HCT116 (cell line): Measurements from ENCODE around the gene TERF2IP. TPM values are rescaled to one million over a fixed set of nuclear protein-coding genes. Genes with fewer than 3 reads are reported as not detected.

Experiments used
- ATAC-seq: fragments of 200-7000 bp; cut with Tn5 transposase; 2 replicates; pipeline ENCODE4 v1.9.1; 2020; ENCODE audit warnings: mild to moderate bottlenecking, moderate library complexity
- BruUV-seq: library from RNA; stranded (reverse); fragments of 400-500 nt; replicated peaks from 2 replicates; lab custom pipeline; 2021; lab: Mats Ljungman, UMichigan
- CTCF ChIA-PET: fragments of 300-600 bp; sonication (Branson Sonifier 250); formaldehyde crosslinking; loops from one replicate; lab custom pipeline; 2021; ENCODE audit warnings: antibody characterized with exemption; lab: Charles Lee
- POLR2A ChIA-PET: fragments of 300-600, 350-600 bp; sonication (Branson Sonifier 250); formaldehyde crosslinking; loops from one replicate; lab custom pipeline; 2021; ENCODE audit warnings: antibody characterized with exemption; lab: Charles Lee
- RAD21 ChIA-PET, 2 experiments: fragments of 300-600 bp; sonication (Branson Sonifier 250); formaldehyde crosslinking; loops; one replicate each; lab custom pipeline; 2023; ENCODE audit warnings: low total read pairs in 2 of 2; ENCODE audit not compliant: uncharacterized antibody in 2 of 2, unreplicated experiment in 2 of 2, low non-redundant PET in 1 of 2; lab: Charles Lee
- DNase-seq: peaks from one replicate; pipeline ENCODE4 v3.0.0-alpha.2; 2010; ENCODE audit warnings: low read depth, low spot score
- H2AFZ ChIP-seq: fragments of 200-600 bp; shearing (Covaris generic), sonication (generic); 2 replicates; pipeline ENCODE4 v1.6.1; 2017; ENCODE audit warnings: low read depth, mixed run types, mixed read lengths, antibody characterized with exemption, low read length; ENCODE audit not compliant: poor library complexity, severe bottlenecking
- H3K27ac ChIP-seq: 2 replicates; pipeline ENCODE4 v1.5.1; 2012; ENCODE audit warnings: low read depth, low read length
- H3K27me3 ChIP-seq: fragments of 200-600 bp; sonication (generic); 2 replicates; pipeline ENCODE4 v1.6.1; 2016; ENCODE audit warnings: mixed run types, low read length, mixed read lengths; ENCODE audit not compliant: insufficient read depth
- H3K36me3 ChIP-seq, 2 experiments: fragments of 200-500 bp in 1 of 2; fragments of 200-600 bp in 1 of 2; sonication (Bioruptor generic) in 1 of 2; sonication (generic) in 1 of 2; 2 replicates each; pipeline versions ENCODE4 v1.5.1 to v1.6.1; 2014 to 2016; ENCODE audit warnings: low read length in 2 of 2, inconsistent platforms in 1 of 2, mixed read lengths in 1 of 2, mixed run types in 1 of 2; ENCODE audit not compliant: insufficient read depth in 2 of 2, control insufficient read depth in 1 of 2
- H3K4me1 ChIP-seq, 2 experiments: fragments of 200-600 bp in 1 of 2; sonication (generic) in 1 of 2; 2 replicates each; pipeline versions ENCODE4 v1.5.1 to v1.6.1; 2012 to 2017; ENCODE audit warnings: low read length in 2 of 2, inconsistent platforms in 1 of 2, mild to moderate bottlenecking in 1 of 2, mixed read lengths in 1 of 2, mixed run types in 1 of 2, moderate library complexity in 1 of 2; ENCODE audit not compliant: insufficient read depth in 2 of 2, control insufficient read depth in 1 of 2
- H3K4me2 ChIP-seq: fragments of 200-600 bp; sonication (generic); 2 replicates; pipeline ENCODE4 v1.6.1; 2017; ENCODE audit warnings: mixed run types, low read length, mixed read lengths
- H3K4me3 ChIP-seq, 2 experiments: fragments of 200-600 bp in 1 of 2; sonication (generic) in 1 of 2; replicated peaks in 1 of 2; 2 replicates each; pipeline ENCODE4 v1.5.1; 2011 to 2016; ENCODE audit warnings: low read length in 2 of 2, control low read depth in 1 of 2, low read depth in 1 of 2, mild to moderate bottlenecking in 1 of 2, mixed read lengths in 1 of 2, mixed run types in 1 of 2
- H3K79me2 ChIP-seq: fragments of 200-600 bp; sonication (generic); 2 replicates; pipeline ENCODE4 v1.6.1; 2017; ENCODE audit warnings: mild to moderate bottlenecking, mixed run types, low read length, moderate library complexity, mixed read lengths; ENCODE audit not compliant: insufficient read depth
- H3K9ac ChIP-seq: fragments of 200-600 bp; sonication (generic); 2 replicates; pipeline ENCODE4 v1.6.1; 2016; ENCODE audit warnings: low read length, mixed read lengths
- H3K9me2 ChIP-seq: fragments of 200-600 bp; sonication (generic), shearing (Covaris generic); 2 replicates; pipeline ENCODE4 v1.6.1; 2017; ENCODE audit warnings: mixed run types, mild to moderate bottlenecking, moderate library complexity; ENCODE audit not compliant: insufficient read depth
- H3K9me3 ChIP-seq, 2 experiments: fragments of 200-500 bp in 1 of 2; fragments of 200-600 bp in 1 of 2; sonication (Bioruptor generic) in 1 of 2; sonication (generic) in 1 of 2; 2 replicates each; pipeline ENCODE4 v1.6.1; 2014 to 2017; ENCODE audit warnings: low read length in 2 of 2, mixed read lengths in 2 of 2, inconsistent platforms in 1 of 2, low read depth in 1 of 2, mild to moderate bottlenecking in 1 of 2, mixed run types in 1 of 2, moderate library complexity in 1 of 2; ENCODE audit not compliant: control insufficient read depth in 1 of 2, insufficient read depth in 1 of 2
- H4K20me1 ChIP-seq: fragments of 200-600 bp; sonication (generic), shearing (Covaris generic); 2 replicates; pipeline ENCODE4 v1.6.1; 2017; ENCODE audit warnings: mixed run types, mild to moderate bottlenecking, moderate library complexity; ENCODE audit not compliant: insufficient read depth
- CBX3 ChIP-seq: IDR thresholded peaks from 2 replicates; pipeline ENCODE4 v1.6.1; 2012; ENCODE audit warnings: low read depth
- CEBPB ChIP-seq: IDR thresholded peaks from 2 replicates; pipeline ENCODE4 v1.6.1; 2012; ENCODE audit warnings: low read depth
- ELF1 ChIP-seq: IDR thresholded peaks from 2 replicates; pipeline ENCODE4 v1.6.1; 2012; ENCODE audit warnings: low read depth, borderline replicate concordance
- FOSL1 ChIP-seq: IDR thresholded peaks from 2 replicates; pipeline ENCODE4 v1.6.1; 2012; ENCODE audit warnings: low read depth
- JUND ChIP-seq: IDR thresholded peaks from 2 replicates; pipeline ENCODE4 v1.6.1; 2012
- POLR2AphosphoS5 ChIP-seq: IDR thresholded peaks from 2 replicates; pipeline ENCODE4 v1.6.1; 2011; ENCODE audit warnings: mild to moderate bottlenecking, low read depth, low read length, moderate library complexity
- RAD21 ChIP-seq: IDR thresholded peaks from 2 replicates; pipeline ENCODE4 v1.6.1; 2012; ENCODE audit warnings: low read depth, mild to moderate bottlenecking
- SP1 ChIP-seq: IDR thresholded peaks from 2 replicates; pipeline ENCODE4 v1.6.1; 2012; ENCODE audit warnings: low read depth
- SRF ChIP-seq: IDR thresholded peaks from 2 replicates; pipeline ENCODE4 v1.6.1; 2012; ENCODE audit warnings: low read depth
- YY1 ChIP-seq: IDR thresholded peaks from 2 replicates; pipeline ENCODE4 v1.6.1; 2011; ENCODE audit warnings: low read length, low read depth, moderate library complexity, mild to moderate bottlenecking; ENCODE audit not compliant: insufficient replicate concordance; ENCODE audit errors: extremely low read depth
- ZFX ChIP-seq: fragments of 450-650 bp; IDR thresholded peaks from 2 replicates; pipeline ENCODE4 v1.6.1; 2017
- intact Hi-C: fragments of 100-400 bp; cut with micrococcal nuclease; formaldehyde crosslinking; loops from 2 replicates; pipeline ENCODE4 v1.10.0; 2022
- total RNA-seq: library from RNA; stranded (reverse); gene quantifications from one replicate; pipeline ENCODE4 v1.2.1, GENCODE V29; 2021; ENCODE audit not compliant: unreplicated experiment
- TF ChIP-seq, protein P1 (sequence below), 3 experiments: fragments of 200-600 bp in 1 of 3; sonication (generic) in 1 of 3; IDR thresholded peaks in 2 of 3; conservative IDR thresholded peaks in 1 of 3; 2 replicates each; pipeline ENCODE4 v1.5.1; 2012 to 2017; ENCODE audit warnings: low read depth in 2 of 3, low read length in 2 of 3, antibody characterized with exemption in 1 of 3, borderline replicate concordance in 1 of 3, control low read depth in 1 of 3, mild to moderate bottlenecking in 1 of 3, mixed read lengths in 1 of 3, mixed run types in 1 of 3, moderate library complexity in 1 of 3; ENCODE audit not compliant: insufficient read depth in 1 of 3
- TF ChIP-seq, protein P2 (sequence below): IDR thresholded peaks from 2 replicates; pipeline ENCODE4 v1.6.1; 2012
- TF ChIP-seq, protein P3 (sequence below): IDR thresholded peaks from 2 replicates; pipeline ENCODE4 v1.6.1; 2012; ENCODE audit warnings: low read depth

TERF2IP gene
- total RNA-seq, 1 experiment from 2014 or later = 36.4 TPM

DNA sequence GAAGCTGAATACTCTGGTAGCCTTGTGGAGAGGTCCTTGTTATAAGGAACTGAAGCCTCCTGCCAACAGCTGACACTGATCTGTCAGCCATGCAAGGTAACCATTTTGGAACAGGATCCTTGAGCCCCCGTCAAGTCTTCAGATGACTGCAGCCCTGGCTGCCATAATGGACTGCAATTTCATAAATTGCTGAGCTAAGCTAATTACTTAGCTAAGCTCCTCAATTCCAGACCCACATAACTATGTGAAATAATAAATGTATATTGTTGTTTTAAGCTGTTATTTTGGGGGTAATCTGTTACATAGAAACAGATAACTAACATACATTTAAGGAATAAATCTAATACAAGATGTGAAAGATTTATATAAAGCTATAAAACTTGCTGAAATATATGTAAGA, 41.1 kb upstream of the TERF2IP start:
- Histone ChIP-seq H3K4me1 (no peaks in the 10 kb centered on the region), H4K20me1 (no peaks in the 10 kb centered on the region), H3K9me3 (0 out of 4 replicates have a peak, but pooled peaks cover 4 to 9% of the 10 kb centered on the region in 2 experiments), H3K4me2 (no peak overlapping the region), H3K27ac (no peak overlapping the region), H3K27me3 (no peaks in the 10 kb centered on the region), H3K36me3 (peaks cover 25 to 44% of the 10 kb centered on the region in 2 experiments), H2AFZ (no peak overlapping the region), H3K9me2 (no peaks in the 10 kb centered on the region), H3K4me3 (no peak overlapping the region), H3K79me2 (no peaks in the 10 kb centered on the region), H3K9ac (no peak overlapping the region)
- DNase-seq (no peak), ATAC-seq (no peak)
- CTCF ChIA-PET = no interaction called here
- POLR2A ChIA-PET = interaction anchor here (0.9 to 1.1 kb wide), 2 partner anchors 12 to 41 kb away, joined by 3 read pairs; partner anchors contain the start of genes KARS1 and TERF2IP
- RAD21 ChIA-PET = no interaction called here
- TF ChIP-seq CEBPB (no peak), ZFX (no peak), SP1 (no peak), CBX3 (no peak)
- TF ChIP-seq, protein P1, sequence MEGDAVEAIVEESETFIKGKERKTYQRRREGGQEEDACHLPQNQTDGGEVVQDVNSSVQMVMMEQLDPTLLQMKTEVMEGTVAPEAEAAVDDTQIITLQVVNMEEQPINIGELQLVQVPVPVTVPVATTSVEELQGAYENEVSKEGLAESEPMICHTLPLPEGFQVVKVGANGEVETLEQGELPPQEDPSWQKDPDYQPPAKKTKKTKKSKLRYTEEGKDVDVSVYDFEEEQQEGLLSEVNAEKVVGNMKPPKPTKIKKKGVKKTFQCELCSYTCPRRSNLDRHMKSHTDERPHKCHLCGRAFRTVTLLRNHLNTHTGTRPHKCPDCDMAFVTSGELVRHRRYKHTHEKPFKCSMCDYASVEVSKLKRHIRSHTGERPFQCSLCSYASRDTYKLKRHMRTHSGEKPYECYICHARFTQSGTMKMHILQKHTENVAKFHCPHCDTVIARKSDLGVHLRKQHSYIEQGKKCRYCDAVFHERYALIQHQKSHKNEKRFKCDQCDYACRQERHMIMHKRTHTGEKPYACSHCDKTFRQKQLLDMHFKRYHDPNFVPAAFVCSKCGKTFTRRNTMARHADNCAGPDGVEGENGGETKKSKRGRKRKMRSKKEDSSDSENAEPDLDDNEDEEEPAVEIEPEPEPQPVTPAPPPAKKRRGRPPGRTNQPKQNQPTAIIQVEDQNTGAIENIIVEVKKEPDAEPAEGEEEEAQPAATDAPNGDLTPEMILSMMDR (IDR thresholded peaks at IDR 0.05 in 2 of 3, conservative IDR thresholded peaks at IDR 0.05 in 1 of 3; ENCODE audit: borderline replicate concordance in 1 of 3, insufficient read depth in 1 of 3, low read depth in 2 of 3, low read length in 2 of 3) = no peak
- BruUV-seq = no TSS peak
- intact Hi-C loops = no loop called here

DNA sequence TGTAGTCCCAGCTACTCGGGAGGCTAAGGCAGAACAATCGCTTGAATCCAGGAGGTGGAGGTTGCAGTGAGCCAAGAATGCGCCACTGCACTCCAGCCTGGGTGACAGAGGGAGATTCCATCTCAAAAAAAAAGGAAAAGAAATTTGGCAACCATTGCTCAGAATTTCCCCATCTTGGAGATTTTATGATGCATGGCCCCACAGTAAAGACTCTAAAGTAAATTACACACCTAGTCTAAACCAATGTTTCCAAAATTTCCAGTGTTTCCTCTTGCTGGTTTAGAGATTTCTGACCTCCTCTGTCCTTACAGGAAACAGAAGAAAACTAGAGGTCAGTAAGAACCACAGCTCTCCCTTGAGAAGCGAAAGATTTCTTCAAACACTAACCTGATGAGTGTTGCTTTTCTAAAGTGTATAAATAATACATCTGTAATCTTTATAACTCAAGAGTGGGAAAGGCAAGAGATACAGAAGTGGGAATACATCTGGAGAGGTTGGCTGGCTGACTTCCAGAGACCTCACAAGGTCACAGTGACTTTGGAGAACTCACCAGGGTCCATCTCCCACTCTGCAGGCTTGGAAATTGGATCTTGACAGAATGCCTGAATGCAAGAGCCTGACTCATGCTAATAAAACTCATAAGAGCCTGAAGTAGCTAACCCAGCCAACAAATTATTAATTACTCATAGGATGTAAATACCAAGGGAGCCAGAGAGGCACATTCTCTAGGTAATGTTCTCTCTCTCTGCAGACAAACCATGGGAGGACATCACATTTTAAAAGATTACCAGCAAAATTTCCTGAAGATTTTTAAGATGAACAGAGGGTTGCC, 33.3 kb upstream of the TERF2IP start:
- Histone ChIP-seq H2AFZ (no peak overlapping the region), H3K79me2 (no peaks in the 10 kb centered on the region), H3K9me3 (no peaks in the 10 kb centered on the region), H3K27ac (no peak overlapping the region), H3K4me1 (no peaks in the 10 kb centered on the region), H3K36me3 (peaks cover 28 to 39% of the 10 kb centered on the region in 2 experiments; a peak in 3 of 4 replicates), H4K20me1 (no peaks in the 10 kb centered on the region), H3K9me2 (no peaks in the 10 kb centered on the region), H3K4me2 (no peak overlapping the region), H3K4me3 (no peak overlapping the region), H3K27me3 (no peaks in the 10 kb centered on the region), H3K9ac (no peak overlapping the region)
- ChIA-PET RAD21 (no interaction called here), CTCF (no interaction called here), POLR2A (no interaction called here)
- intact Hi-C loops = no loop called here
- TF ChIP-seq CBX3 (no peak), JUND (no peak), ELF1 (no peak), FOSL1 (no peak), YY1 (no peak), POLR2AphosphoS5 (no peak), RAD21 (no peak), SRF (no peak)
- TF ChIP-seq, protein P2, sequence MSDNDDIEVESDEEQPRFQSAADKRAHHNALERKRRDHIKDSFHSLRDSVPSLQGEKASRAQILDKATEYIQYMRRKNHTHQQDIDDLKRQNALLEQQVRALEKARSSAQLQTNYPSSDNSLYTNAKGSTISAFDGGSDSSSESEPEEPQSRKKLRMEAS = no peak
- TF ChIP-seq, protein P3, sequence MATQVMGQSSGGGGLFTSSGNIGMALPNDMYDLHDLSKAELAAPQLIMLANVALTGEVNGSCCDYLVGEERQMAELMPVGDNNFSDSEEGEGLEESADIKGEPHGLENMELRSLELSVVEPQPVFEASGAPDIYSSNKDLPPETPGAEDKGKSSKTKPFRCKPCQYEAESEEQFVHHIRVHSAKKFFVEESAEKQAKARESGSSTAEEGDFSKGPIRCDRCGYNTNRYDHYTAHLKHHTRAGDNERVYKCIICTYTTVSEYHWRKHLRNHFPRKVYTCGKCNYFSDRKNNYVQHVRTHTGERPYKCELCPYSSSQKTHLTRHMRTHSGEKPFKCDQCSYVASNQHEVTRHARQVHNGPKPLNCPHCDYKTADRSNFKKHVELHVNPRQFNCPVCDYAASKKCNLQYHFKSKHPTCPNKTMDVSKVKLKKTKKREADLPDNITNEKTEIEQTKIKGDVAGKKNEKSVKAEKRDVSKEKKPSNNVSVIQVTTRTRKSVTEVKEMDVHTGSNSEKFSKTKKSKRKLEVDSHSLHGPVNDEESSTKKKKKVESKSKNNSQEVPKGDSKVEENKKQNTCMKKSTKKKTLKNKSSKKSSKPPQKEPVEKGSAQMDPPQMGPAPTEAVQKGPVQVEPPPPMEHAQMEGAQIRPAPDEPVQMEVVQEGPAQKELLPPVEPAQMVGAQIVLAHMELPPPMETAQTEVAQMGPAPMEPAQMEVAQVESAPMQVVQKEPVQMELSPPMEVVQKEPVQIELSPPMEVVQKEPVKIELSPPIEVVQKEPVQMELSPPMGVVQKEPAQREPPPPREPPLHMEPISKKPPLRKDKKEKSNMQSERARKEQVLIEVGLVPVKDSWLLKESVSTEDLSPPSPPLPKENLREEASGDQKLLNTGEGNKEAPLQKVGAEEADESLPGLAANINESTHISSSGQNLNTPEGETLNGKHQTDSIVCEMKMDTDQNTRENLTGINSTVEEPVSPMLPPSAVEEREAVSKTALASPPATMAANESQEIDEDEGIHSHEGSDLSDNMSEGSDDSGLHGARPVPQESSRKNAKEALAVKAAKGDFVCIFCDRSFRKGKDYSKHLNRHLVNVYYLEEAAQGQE = no peak
- no peak for ATAC-seq
- no peak for DNase-seq
- no TSS peak for BruUV-seq
